ENCODE measurements around the gene ABCA4. TPM values are rescaled to one million over a fixed set of nuclear protein-coding genes. Genes with fewer than 3 reads are reported as not detected.

Gene ABCA4
- total RNA-seq, 1 experiment from 2014 or later: 0.09 TPM

DNA sequence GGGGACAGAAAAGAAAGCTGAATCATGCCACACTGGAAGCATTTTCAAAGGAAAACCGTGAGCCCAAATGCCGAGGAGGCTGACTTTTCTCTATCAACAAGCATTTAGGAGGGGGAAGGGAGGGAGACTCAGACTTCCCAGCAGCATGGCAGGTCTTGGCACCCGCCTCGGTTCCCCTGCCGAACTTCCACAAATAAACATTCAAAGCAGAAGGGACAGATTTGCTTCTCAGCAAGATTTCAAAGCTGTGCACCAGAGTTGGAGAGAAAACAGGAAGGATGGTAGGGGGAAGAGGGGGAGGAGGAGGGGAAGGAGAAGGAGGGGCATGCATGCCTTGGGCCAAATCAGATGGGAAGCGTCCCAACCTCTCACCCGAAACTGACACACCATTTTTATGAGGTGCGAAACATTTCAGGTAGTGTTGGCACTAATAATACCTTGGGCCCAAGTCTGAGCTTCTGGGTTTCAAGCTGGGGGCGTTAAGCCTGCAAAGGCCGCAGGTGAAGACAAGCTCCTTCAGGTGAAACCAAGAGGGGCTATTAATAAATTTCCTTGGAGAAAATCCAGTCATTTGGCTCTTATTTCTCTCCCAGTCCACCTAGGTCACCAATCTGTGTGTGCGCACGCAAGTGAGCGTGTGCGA lies 26.4 kb downstream of the ABCA4 start (continued):
- TF ChIP-seq ZNF317 (CRISPR knock-in tag; IDR thresholded peaks at IDR 0.05; ENCODE audit: borderline replicate concordance, low read depth): no peak

DNA sequence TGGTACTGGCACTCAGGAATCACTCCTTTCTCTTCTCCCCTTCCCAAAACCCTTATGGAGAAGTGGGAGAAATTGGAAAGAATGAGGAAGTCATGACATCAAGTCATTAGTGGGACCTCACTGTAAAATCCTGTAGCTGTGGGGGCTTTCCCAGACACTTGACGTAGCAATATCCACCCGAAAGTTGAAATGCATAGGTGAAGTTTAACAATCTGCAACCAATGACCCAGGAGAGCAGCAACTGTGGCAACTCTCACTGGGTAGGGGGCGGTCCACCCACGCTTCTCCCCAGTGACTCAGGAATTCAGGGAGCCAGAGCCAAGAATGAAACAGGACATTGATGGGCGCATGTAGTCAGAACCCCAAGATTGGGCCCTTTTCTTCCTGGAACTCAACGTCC lies 27.0 kb downstream of the ABCA4 start:
- Mint-ChIP-seq H3K9me3 (no peaks in the 10 kb centered on the region), H3K4me3 (no peak overlapping the region), H3K36me3 (no peaks in the 10 kb centered on the region), H3K27ac (peak overlapping the region; percentile 79), H3K27me3 (ENCODE audit: low read depth) (peaks cover 4% of the 10 kb centered on the region; the same call in 1 of the 2 replicates), H3K4me1 (peaks cover 49% of the 10 kb centered on the region)
- TF ChIP-seq ESRRA (CRISPR knock-in tag; IDR thresholded peaks at IDR 0.05; ENCODE audit: borderline replicate concordance) (no peak), ZNF671 (CRISPR knock-in tag; IDR thresholded peaks at IDR 0.05) (no peak), CREB1 (CRISPR knock-in tag; IDR thresholded peaks at IDR 0.05) (no peak)
- TF ChIP-seq, protein P1, sequence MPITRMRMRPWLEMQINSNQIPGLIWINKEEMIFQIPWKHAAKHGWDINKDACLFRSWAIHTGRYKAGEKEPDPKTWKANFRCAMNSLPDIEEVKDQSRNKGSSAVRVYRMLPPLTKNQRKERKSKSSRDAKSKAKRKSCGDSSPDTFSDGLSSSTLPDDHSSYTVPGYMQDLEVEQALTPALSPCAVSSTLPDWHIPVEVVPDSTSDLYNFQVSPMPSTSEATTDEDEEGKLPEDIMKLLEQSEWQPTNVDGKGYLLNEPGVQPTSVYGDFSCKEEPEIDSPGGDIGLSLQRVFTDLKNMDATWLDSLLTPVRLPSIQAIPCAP (CRISPR knock-in tag; IDR thresholded peaks at IDR 0.05): no peak
- ChIA-PET CTCF (interaction anchor here (0.6 to 1.2 kb wide), 6 partner anchors 24 to 243 kb away, joined by 3 read pairs; partner anchors contain the start of gene ARHGAP29), POLR2A (no interaction called here)
- no peak for DNase-seq (ENCODE audit: low spot score)
- ATAC-seq: peak; percentile 21

DNA sequence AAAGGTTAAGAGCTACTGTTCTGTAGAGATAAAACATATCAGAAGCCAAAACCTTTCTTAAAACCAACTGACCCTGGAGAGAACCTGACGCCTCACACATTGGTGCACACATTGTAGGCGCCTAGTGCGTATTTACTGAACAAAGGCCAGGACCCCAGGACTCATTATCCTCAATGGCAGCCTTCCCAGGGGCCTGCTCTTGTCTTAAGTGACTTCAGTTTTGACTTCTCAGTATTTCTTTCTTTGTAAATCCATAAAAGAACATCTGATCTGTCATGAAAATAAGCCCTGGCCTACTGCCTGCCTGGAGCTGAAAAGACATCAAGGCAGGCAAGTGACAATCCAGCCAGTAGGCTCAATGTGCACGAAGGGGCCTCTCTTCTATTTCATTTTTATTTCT lies 27.6 kb downstream of the ABCA4 start:
- Mint-ChIP-seq H3K9me3 (no peaks in the 10 kb centered on the region), H3K4me3 (no peak overlapping the region), H3K27me3 (ENCODE audit: low read depth) (peaks cover 4% of the 10 kb centered on the region; the same call in 1 of the 2 replicates), H3K4me1 (peaks cover 49% of the 10 kb centered on the region), H3K27ac (no peak overlapping the region), H3K36me3 (no peaks in the 10 kb centered on the region)
- ChIA-PET POLR2A (no interaction called here), CTCF (interaction anchor here (0.9 kb wide), 1 partner anchor 48 kb away, joined by 3 read pairs; no protein-coding TSS in a partner anchor)
- TF ChIP-seq CREM (CRISPR knock-in tag; IDR thresholded peaks at IDR 0.05) (no peak), TCF7 (CRISPR knock-in tag; IDR thresholded peaks at IDR 0.05; ENCODE audit: low read depth) (no peak), FOXP1 (CRISPR knock-in tag; IDR thresholded peaks at IDR 0.05; ENCODE audit: borderline replicate concordance) (no peak), TP53 (CRISPR knock-in tag; IDR thresholded peaks at IDR 0.05) (no peak), RELA (CRISPR knock-in tag; IDR thresholded peaks at IDR 0.05; ENCODE audit: borderline replicate concordance) (no peak), NR1H2 (CRISPR knock-in tag; IDR thresholded peaks at IDR 0.05) (no peak), ETV6 (CRISPR knock-in tag; IDR thresholded peaks at IDR 0.05) (no peak), HMGA2 (CRISPR knock-in tag; IDR thresholded peaks at IDR 0.05) (no peak)
- TF ChIP-seq, protein P2, sequence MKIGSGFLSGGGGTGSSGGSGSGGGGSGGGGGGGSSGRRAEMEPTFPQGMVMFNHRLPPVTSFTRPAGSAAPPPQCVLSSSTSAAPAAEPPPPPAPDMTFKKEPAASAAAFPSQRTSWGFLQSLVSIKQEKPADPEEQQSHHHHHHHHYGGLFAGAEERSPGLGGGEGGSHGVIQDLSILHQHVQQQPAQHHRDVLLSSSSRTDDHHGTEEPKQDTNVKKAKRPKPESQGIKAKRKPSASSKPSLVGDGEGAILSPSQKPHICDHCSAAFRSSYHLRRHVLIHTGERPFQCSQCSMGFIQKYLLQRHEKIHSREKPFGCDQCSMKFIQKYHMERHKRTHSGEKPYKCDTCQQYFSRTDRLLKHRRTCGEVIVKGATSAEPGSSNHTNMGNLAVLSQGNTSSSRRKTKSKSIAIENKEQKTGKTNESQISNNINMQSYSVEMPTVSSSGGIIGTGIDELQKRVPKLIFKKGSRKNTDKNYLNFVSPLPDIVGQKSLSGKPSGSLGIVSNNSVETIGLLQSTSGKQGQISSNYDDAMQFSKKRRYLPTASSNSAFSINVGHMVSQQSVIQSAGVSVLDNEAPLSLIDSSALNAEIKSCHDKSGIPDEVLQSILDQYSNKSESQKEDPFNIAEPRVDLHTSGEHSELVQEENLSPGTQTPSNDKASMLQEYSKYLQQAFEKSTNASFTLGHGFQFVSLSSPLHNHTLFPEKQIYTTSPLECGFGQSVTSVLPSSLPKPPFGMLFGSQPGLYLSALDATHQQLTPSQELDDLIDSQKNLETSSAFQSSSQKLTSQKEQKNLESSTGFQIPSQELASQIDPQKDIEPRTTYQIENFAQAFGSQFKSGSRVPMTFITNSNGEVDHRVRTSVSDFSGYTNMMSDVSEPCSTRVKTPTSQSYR (CRISPR knock-in tag; IDR thresholded peaks at IDR 0.05): no peak
- DNase-seq (ENCODE audit: low spot score) (no peak), ATAC-seq (peak; percentile 14)

DNA sequence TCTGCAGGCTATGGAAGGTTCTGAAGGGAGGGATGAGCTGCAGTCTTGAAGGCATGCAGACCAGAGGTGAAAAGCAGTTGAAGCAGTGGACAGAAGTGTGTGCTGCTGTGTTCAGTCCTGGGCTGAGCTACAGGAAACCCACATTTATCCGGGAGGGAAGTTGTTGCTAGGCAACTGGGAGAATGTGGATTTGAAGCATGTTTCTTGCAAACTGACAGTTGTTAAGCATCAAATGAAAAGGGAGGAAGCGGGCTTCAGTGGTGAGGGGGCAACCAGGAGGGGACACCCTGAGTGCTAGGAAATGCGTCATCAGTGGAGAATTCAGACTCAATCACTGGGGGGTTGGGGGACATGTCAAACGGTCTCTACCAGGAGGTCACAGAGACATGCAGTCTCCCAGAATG lies 28.7 kb downstream of the ABCA4 start:
- ChIA-PET CTCF (interaction anchor here (1.0 kb wide), 1 partner anchor 53 kb away, joined by 3 read pairs; no protein-coding TSS in a partner anchor), POLR2A (no interaction called here)
- Mint-ChIP-seq H3K27me3 (ENCODE audit: low read depth) (peaks cover 7% of the 10 kb centered on the region; the same call in 1 of the 2 replicates), H3K27ac (no peak overlapping the region), H3K4me1 (peaks cover 49% of the 10 kb centered on the region), H3K36me3 (no peaks in the 10 kb centered on the region), H3K9me3 (no peaks in the 10 kb centered on the region), H3K4me3 (no peak overlapping the region)
- no peak for DNase-seq (ENCODE audit: low spot score)
- ATAC-seq: peak; percentile 12
- TF ChIP-seq ZNF416 (CRISPR knock-in tag; IDR thresholded peaks at IDR 0.05) (0 out of 2 replicates have a peak, but pooled peaks have one; percentile 62), ERG (CRISPR knock-in tag; IDR thresholded peaks at IDR 0.05) (no peak)

All from WTC11 (cell line).